ENCODE measurements around the gene ZNF14. TPM values are rescaled to one million over a fixed set of nuclear protein-coding genes. Genes with fewer than 3 reads are reported as not detected.
A peak's percentile ranks its signal among the peaks of the same experiment; 100 is the strongest.

Gene ZNF14
- total and polyA plus RNA-seq, 10 donors, result 5.2 to 17.1 (median 10.5) TPM

GRCh38 chr19:19662871-19663255, 70.0 kb downstream of the ZNF14 start:
- Histone ChIP-seq H3K9me3 (peaks cover 0 to 6% (median 0%) of the 10 kb centered on the region in 8 donors), H3K27ac (peak overlapping the region; percentile 78 to 97 (median 95)), H3K36me3 (peaks cover 4 to 37% (median 25%) of the 10 kb centered on the region in 6 donors), H3K4me1 (peaks cover 21 to 75% (median 44%) of the 10 kb centered on the region in 6 donors), H3K27me3 (replicated peaks in 1 of 7) (no peaks in the 10 kb centered on the region), H3K4me3 (peak overlapping the region; percentile 92 to 100 (median 96))
- no peak for DNase-seq
- TF ChIP-seq CTCF (IDR thresholded peaks at IDR 0.05 in 8 of 11, conservative IDR thresholded peaks at IDR 0.05 in 3 of 11) (no peak), POLR2AphosphoS5 (IDR thresholded peaks at IDR 0.05) (no peak), POLR2A (IDR thresholded peaks at IDR 0.05) (no peak)
- 7 to 27% (median 12%) methylated on average over 7 to 17 of the region's 17 CpGs for WGBS, 5 donors
- intact Hi-C loops (cut with DNase I; ENCODE audit: low total_unique reads), result loop anchor here (10.0 kb wide), 1 partner anchor 72 kb away; the partner anchor contains the start of gene ZNF14

DNA sequence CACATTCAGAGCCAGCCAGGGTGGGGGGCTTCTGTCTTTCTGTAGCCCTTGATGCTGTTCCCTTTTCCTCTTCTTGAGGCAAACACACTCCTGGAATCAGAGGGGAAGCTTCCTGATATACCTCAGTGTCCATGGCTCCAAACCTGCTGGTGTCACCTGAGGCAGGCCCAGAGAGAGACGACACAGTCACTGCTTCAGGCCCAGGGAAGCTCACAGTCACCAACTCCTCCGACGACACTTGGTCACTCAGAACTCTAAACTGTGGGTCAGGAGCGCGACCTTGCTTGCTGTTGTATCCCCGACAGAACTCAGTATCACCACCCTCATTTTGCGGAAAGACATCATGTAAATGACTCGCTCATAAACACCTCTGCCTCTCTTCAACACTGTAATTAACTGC, 70.6 kb downstream of the ZNF14 start:
- H3K27ac ChIP-seq, result peak overlapping the region in 7 of 8 donors; percentile 13 to 97 (median 94)
- H3K4me3 ChIP-seq, result peak overlapping the region; percentile 92 to 100 (median 96)
- no peaks in the 10 kb centered on the region for H3K27me3 ChIP-seq (replicated peaks in 1 of 7)
- DNase-seq, result no peak
- H3K9me3 ChIP-seq, result peaks cover 0 to 6% (median 0%) of the 10 kb centered on the region in 8 donors
- intact Hi-C loops (cut with DNase I; ENCODE audit: low total_unique reads), result loop anchor here (10.0 kb wide), 1 partner anchor 72 kb away; the partner anchor contains the start of gene ZNF14
- H3K4me1 ChIP-seq, result peaks cover 17 to 70% (median 39%) of the 10 kb centered on the region in 6 donors
- H3K36me3 ChIP-seq, result peaks cover 4 to 43% (median 30%) of the 10 kb centered on the region in 6 donors
- TF ChIP-seq POLR2AphosphoS5 (IDR thresholded peaks at IDR 0.05) (no peak), POLR2A (IDR thresholded peaks at IDR 0.05) (no peak), CTCF (IDR thresholded peaks at IDR 0.05 in 8 of 11, conservative IDR thresholded peaks at IDR 0.05 in 3 of 11) (no peak)
- 69 to 83% (median 78%) methylated on average over 8 of the region's 8 CpGs for WGBS, 5 donors

GRCh38 chr19:19661675-19662251, 71.1 kb downstream of the ZNF14 start:
- H3K27me3 ChIP-seq (replicated peaks in 1 of 7), result no peaks in the 10 kb centered on the region
- H3K27ac ChIP-seq, result peak overlapping the region; percentile 0 to 97 (median 94)
- H3K9me3 ChIP-seq, result peaks cover 0 to 6% (median 0%) of the 10 kb centered on the region in 8 donors
- TF ChIP-seq CTCF (IDR thresholded peaks at IDR 0.05 in 8 of 11, conservative IDR thresholded peaks at IDR 0.05 in 3 of 11) (no peak), POLR2A (IDR thresholded peaks at IDR 0.05) (no peak), POLR2AphosphoS5 (IDR thresholded peaks at IDR 0.05) (peak in 1 of 3 donors; percentile 59)
- peaks cover 4 to 48% (median 36%) of the 10 kb centered on the region in 6 donors for H3K36me3 ChIP-seq
- DNase-seq, result peak; percentile 79
- peaks cover 16 to 64% (median 35%) of the 10 kb centered on the region in 6 donors for H3K4me1 ChIP-seq
- intact Hi-C loops (cut with DNase I; ENCODE audit: low total_unique reads), result loop anchor here (10.0 kb wide), 1 partner anchor 73 kb away; the partner anchor contains the start of gene ZNF14
- WGBS, 5 donors, result 61 to 77% (median 68%) methylated on average over 18 of the region's 18 CpGs
- peak overlapping the region in 7 of 8 donors; percentile 13 to 100 (median 95) for H3K4me3 ChIP-seq

DNA sequence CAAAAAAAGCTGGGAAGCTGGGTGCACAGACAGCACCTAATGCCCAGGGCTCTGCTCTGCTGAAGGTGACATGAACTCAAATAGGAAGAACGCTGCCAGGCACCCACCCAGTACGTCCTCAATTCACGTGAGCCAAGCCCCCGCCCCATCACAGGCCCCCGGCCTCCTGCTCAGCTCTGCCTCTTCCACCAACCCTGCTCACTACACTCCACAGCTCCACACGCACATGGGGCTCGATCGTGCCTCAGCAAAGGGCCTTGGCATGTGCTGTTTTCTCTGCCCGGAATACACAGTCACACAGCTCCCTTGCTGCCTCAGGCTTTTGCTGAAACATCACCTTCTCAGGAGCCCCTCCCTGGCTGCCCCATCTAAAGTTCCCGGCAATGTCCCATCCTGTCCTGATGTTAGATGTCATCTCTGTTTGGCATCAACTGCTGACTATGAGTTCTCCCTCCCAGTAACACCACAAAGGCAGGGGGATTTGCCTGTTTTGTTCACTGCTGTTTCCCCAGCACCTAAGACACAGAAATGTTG, 71.7 kb downstream of the ZNF14 start:
- Histone ChIP-seq H3K36me3 (peaks cover 4 to 54% (median 42%) of the 10 kb centered on the region in 6 donors), H3K4me3 (peak overlapping the region in 6 of 8 donors; percentile 13 to 100 (median 94)), H3K27me3 (replicated peaks in 1 of 7) (no peaks in the 10 kb centered on the region), H3K4me1 (peaks cover 16 to 59% (median 33%) of the 10 kb centered on the region in 6 donors), H3K9me3 (peaks cover 0 to 6% (median 0%) of the 10 kb centered on the region in 8 donors), H3K27ac (peak overlapping the region in 6 of 8 donors; percentile 0 to 97 (median 96))
- TF ChIP-seq CTCF (IDR thresholded peaks at IDR 0.05 in 8 of 11, conservative IDR thresholded peaks at IDR 0.05 in 3 of 11), result no peak
- TF ChIP-seq POLR2AphosphoS5 (IDR thresholded peaks at IDR 0.05), result no peak
- TF ChIP-seq POLR2A (IDR thresholded peaks at IDR 0.05), result no peak
- WGBS, 5 donors, result 81 to 90% (median 86%) methylated on average over 10 of the region's 10 CpGs
- DNase-seq, result no peak
- intact Hi-C loops (cut with DNase I; ENCODE audit: low total_unique reads), result loop anchor here (10.0 kb wide), 1 partner anchor 74 kb away; the partner anchor contains the start of gene ZNF14

All from spleen (tissue), 11 donors.